Kidney glomerular epithelial cell (primary cell): ENCODE measurements around the gene C16orf89.

Experiments used
- DNase-seq: peaks from one replicate; lab custom pipeline; 2025; lab: John Stamatoyannopoulos, UW

Gene C16orf89

DNA sequence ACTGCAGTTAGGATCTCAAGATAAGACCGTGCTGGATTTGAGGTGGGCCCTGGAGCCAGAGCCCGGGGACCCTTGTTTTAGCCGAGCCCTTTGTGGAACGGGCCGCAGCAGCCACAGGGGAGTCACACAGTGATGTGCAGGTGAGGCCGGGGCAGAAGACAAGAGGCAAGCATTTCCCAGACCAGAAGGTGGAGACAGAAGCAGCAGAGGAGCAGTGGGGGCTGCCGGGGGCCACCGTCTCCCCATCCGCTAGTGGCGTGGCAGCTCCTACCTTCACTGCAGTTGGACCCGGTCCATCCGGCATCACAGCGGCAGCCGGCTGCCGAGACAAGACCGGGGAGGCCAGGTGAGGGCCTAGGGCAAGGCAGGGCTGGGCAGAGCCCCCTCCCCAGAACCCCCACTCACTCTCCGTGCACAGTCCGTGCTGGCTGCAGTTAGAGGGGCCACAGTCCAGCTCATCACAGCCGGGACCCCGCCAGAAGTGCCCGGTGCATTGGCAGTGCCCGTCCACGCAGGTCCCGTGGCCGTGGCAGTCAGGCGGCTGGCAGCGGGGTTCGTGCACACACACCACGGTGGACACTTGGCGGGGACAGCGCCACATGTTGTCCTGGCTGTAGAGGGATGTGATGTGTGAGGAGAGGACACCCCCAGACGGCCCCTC, 38.1 kb downstream of the C16orf89 start:
- DNase-seq, result no peak

DNA sequence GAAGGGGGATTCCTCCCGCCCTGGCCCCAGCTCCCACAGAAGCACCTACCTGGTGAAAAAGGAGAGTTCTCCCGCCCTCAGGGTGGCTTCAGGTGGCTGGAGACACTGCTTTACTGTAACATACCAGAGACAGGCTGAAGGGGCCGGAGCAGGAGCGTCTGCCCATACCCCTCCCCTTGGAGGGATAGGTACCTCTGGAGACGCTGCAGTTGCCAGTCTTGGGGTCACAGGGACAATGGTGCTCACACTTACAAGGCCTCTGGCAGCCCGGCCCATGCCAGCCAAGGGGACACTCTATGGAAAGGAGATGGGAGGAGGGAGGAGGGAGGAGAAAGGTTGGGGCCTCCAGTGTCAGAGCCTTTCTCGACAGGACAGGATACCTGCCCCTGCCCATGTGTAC, 38.7 kb downstream of the C16orf89 start:
- no peak for DNase-seq

- no peak for DNase-seq
Observed at GRCh38 chr16:5026664-5027063, 39.1 kb downstream of the C16orf89 start.

DNA sequence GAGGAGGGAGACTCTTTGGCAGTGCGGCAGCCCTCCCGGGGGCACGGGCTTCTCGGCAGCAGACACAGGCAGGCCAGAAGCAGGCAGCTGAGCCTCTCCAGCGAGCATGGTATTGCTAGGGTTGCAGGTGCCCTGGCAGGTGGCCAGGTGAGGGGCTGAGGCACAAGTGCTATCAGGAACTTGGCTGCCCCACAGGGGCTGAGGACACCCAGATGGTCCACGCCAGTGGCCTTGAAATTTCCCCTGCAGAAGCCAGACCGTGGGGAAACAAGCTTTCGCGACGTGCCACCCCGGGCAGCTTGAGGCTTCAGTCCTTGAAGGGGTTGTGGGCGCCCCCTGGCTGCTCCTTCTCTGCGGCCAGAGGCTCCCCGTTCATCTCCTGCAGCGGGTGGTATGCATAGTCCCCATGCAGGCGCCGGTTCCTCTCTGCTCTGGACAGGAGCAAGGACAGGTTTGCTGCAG, 40.6 kb downstream of the C16orf89 start:
- DNase-seq, result no peak

DNA sequence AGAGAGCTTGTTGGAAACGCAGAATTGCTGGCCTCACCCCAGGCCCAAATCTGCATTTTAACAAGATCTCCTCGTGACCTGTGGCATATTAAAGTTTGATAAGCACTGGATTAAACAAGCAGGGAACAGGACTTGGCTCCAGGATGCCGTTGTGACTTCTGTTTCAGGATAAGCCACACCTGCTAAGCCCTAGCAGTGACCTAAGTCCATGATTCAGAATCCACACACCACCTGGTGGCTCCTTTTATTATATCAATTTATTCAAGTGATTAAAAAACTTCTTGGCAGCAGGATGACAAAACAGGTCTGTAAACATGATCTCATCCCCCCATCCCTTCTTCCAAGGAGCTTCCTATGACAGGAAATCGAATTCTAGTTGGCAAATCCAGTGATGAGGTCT, 41.1 kb downstream of the C16orf89 start:
- DNase-seq, result peak; percentile 18

GRCh38 chr16:5022521-5022920, 43.2 kb downstream of the C16orf89 start:
- DNase-seq, result no peak

DNA sequence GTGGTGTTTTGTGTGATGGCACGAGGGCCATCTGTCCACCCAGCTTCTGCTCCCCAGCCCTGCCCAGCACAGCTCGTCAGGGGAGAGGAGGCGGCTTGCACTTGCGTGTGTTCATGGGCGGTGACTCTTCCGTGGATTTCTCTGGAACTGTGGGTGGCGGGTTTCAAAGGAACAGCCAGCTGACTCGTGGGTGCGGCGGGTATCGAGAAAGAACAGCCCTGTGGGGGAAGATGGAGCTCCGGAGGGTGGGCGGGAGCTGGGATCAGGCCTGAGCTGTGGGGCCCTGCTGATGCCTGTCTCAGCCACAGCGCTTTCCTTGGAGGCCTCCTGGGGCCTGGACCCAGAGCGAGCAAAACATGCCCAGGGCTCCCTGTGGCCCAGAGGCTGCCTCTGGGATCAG, 45.2 kb downstream of the C16orf89 start:
- no peak for DNase-seq

DNA sequence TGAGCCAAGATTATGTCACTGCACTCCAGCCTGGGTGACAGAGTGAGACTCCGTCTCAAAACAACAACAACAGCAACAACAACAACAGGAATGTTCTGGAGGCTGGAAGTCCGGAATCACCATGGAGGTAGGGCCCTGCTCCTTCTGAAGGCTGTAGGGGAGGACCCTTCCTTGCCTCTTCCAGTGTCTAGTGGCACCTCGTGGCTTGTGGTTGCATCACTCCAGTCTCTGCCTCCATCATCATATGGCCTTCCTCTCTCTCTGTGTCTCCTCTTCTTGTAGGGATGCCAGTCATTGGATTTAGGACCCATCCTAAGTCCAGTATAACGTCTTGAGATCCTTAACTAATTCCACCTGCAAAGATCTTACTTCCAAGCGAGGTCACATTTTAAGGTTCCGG, 46.0 kb downstream of the C16orf89 start:
- DNase-seq, result no peak

DNA sequence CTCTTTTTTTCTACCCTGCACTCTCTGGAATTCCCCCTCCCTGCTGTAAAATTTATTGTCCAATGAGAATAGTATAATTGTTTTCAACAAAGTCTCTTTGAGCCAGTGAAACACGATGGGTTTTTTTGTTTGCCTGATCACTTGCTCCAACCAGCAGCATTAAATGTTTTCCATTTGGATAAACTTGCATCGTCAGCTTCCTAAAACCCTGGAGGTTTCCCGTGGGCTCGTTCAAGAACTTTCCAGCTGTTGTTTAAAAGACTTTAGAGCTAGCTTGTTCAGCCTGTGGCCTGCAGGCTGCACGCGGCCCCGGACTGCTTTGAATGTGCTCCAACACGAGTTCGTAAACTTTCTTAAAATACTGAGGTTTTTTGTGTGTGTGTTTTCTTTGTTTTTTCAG, 47.0 kb downstream of the C16orf89 start:
- DNase-seq, result no peak

DNA sequence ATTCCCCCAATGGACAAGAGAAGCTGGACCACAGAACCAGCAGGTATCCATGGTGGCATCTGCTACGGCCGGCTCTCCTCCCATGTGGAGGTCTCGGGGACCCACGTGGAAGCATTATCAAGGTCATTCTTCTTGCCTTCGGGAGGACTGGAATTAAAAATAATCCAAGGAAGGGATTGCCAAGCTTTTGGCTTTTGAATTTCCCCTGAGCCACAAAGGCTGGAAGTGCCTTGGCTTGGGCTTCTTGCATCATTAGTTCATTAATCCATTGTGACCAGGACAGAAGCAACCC, 48.1 kb downstream of the C16orf89 start:
- DNase-seq, result no peak

GRCh38 chr16:5016967-5017677, 48.6 kb downstream of the C16orf89 start:
- DNase-seq, result no peak

DNA sequence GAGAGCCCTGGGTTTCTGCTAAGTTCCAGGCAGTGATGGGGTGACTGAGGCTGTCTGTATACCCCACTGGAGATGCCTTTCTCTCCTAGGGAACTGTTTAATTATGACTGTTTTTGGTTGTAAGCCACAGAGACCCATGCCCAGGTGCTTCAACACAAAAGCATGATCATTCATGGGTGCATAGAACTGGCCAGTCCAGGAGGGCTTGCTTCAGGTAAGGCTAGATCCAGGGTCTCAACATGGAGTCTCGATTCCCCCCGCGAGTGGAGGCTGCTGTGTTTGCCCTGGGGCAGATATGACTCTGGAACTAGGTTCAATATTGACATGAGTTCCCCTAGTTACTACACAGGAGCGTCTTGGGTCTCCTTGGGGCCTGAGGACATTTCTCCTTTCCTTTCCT, 49.9 kb downstream of the C16orf89 start:
- DNase-seq, result no peak

GRCh38 chr16:5015351-5015750, 50.4 kb downstream of the C16orf89 start:
- no peak for DNase-seq

DNA sequence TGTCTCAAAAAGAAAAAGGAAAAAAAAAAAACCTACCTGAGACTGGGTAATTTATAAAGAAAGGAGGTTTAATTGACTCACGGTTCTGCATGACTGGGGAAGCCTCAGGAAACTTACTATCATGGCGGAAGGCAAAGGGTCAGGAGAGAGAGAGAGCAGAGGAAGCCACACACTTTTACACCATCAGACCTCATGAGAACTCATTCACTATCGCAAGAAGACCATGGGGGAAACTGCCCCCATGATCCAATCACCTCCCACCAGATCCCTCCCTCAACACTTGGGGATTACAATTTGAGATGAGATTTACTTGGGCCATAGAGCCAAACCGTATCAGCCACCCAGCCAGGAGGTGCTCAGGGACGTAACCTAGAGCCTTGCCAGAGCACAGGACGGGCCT, 52.9 kb downstream of the C16orf89 start:
- DNase-seq, result no peak

GRCh38 chr16:5011637-5012036, 54.1 kb downstream of the C16orf89 start:
- DNase-seq, result no peak

DNA sequence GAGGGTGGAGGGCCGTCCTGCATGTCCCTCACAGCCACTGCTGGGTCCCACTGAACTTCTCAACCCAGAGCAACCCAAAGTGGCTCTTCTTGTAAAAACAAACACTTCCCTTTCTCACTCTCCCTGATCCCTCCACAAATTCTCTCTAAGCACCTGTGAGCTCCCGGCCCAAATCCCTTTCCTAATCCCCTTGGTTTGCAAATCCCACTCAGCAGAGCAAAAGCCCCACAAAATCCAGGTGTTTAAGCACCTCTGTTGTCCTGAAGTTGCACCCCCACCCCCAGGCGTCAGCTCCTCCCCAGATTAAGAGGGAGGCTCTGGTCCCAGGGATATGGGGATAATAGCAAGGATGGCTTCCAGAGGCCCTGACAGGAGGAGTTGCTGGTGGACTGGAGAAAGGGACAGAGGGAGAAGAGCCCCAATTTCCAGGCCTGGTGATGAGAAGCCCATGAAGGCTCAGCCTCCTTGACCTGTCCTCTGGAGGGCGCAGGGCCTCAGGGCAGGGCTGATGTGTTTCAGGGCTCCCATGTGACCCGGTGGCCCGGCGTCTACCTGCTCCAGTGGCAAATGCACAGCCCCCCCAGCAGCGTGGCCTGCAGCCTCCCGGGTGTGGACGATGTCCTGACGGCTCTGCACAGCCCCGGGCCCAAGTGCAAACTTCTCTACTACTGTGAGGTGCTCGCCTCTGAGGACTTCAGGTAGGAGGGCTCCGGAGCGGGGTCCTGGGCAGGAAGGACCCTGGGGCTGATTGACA, 55.0 kb downstream of the C16orf89 start:
- no peak for DNase-seq

DNA sequence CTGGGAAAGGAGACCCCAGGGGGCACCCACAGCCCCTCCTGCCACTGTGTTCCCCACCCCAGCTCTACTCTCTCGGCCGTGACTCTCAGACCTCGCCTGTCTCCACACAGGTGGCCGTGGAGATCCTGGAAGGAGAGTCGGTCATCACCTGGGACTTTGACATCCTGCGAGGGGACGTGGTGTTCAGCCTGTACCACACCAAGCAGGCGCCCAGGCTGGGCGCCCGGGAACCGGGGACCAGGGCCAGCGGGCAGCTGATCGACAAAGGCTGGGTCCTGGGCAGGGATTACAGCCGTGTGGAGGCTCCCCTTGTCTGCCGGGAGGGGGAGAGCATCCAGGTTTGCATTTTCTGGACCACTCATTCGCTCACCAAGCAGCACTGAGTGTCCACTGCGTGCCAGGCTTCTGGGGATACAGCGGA, 57.4 kb downstream of the C16orf89 start:
- DNase-seq, result no peak

DNA sequence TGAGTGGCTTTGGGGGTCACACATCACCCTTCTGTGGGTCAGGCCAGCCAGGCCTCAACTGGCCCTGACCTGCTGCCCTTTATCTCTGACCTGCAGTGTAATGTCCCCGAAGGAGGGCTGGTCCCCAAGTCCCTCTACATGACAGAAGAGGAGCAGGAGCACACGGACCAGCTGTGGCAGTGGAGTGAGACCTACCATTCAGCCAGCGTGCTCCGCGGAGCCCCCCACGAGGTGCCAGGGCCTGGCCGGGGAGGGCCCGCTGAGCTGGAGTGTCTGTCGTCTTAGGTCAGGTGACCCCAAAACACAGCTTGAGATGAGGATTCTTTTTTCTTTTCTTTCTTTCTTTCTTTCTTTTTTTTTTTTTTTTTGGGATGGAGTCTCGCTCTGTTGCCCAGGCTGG, 58.5 kb downstream of the C16orf89 start:
- no peak for DNase-seq

DNA sequence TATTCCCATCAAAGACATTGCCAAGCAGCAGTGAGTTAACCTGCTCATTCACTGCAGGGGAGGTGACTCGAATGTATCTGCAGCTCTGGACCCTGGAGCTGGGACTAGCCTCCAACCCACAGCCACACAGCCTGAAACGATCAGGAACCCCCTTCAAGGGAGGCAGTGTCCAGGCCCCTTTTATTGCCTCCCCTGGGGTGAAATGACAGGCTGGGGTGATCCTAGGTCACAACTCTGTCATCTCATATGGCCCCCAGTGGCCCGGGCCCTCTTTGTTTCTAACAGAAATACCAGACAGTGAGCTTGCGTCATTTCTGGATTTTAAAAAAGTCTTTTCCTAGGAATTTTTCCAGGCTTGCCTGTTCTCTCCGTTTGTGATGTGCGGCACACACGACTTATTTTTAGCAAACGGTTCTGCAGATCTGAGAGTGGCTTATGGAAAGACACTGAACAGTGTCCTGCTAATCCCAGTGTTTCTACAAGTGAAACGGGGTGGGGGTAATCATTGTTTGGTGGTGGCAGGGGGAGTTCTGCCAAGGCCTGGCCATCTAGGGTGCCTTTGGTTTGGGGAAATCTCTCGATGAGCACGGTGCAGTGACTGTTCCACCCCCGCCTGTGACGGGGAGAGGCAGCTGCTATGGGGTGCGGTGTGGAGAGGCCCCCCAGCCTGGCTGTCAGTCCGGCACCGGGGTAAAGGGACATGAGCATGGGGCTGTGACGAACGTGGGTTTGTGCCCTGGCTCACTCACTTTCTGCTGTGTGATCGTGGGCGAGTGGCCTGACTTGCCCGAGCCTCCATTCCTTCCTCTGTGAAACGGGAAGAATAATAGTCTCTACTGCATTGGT, 59.2 kb downstream of the C16orf89 start:
- no peak for DNase-seq

DNA sequence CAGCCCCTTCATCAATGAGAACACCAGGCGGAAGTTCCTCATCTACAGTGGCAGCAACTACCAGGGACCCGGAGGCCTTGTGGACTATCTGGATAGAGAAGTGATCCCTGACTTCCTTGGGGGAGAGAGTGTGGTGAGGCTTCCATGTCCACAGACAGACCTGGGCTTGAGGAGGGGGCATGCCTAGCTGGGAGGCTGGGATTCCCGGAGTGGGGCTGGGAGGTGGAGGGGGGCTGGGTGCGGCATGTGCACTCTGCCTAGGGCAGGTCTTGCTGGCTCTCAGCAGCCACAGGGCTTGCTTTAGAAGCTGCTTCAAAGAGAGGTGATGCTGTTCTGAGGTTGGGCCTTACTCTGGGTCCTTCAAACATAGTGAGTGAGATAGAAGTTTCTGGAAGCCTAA, 59.8 kb downstream of the C16orf89 start:
- no peak for DNase-seq

DNA sequence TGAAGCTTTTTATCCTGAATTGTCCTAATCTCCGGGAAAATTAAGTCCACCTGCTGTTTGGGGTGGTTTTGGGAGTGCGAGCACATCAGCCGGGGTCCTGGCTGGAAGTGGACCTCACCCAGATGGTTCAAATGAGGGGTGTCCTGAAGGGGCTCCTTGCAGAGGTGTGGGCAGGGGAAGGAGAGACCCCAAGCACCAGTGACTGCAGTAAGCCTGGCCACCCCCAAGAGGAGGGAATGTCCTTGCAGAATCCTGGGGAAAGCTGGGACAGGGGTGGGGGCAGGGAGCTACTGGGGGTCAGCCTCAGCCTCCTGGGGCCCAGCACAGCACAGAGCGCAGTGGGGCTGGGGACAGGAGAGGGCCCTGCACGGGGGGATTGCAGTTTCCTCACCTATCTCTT, 61.4 kb downstream of the C16orf89 start:
- DNase-seq, result no peak

GRCh38 chr16:5003828-5004227, 61.9 kb downstream of the C16orf89 start:
- DNase-seq, result no peak
